IPS DF 4.7 (cell line): ENCODE results near the gene SENP3.
"Not testable (repeated sequence)": the region's sequence is repeated elsewhere in the genome, so short reads cannot be mapped to it uniquely, and the experiment has no call there.

Experiments
- DNase-seq: peaks from one replicate; pipeline ENCODE4 v3.0.0-alpha.2; 2013; ENCODE audit warnings: low spot score; ENCODE audit errors: extremely low read depth

Gene SENP3

GRCh38 chr17:7592422-7593021, 30.8 kb downstream of the SENP3 start:
- DNase-seq, result no peak

GRCh38 chr17:7593296-7593695, 31.6 kb downstream of the SENP3 start:
- DNase-seq, result no peak

GRCh38 chr17:7597561-7597960, 35.8 kb downstream of the SENP3 start:
- DNase-seq, result not testable (repeated sequence)

DNA sequence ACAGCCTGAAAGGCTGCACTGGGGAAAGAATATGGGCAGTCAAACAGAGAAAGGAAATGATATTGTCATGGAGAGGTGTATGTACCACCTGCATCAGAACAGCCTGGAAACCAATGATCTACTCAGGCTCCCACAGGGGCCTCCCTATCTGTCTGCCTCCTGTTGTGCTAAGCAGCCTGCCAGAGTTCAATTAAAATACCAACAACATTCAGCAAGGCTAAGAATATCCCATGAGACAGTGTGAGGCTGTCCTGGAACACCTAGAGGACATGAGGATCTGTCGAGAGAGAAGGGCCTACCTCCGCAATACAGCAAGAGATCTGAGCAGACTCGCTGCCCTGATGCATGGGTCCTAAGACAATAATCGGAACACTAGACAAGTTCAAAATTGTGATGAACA, 44.6 kb downstream of the SENP3 start:
- DNase-seq, result no peak

- DNase-seq, result no peak
Measured at GRCh38 chr17:7610641-7611040, 48.9 kb downstream of the SENP3 start.

DNA sequence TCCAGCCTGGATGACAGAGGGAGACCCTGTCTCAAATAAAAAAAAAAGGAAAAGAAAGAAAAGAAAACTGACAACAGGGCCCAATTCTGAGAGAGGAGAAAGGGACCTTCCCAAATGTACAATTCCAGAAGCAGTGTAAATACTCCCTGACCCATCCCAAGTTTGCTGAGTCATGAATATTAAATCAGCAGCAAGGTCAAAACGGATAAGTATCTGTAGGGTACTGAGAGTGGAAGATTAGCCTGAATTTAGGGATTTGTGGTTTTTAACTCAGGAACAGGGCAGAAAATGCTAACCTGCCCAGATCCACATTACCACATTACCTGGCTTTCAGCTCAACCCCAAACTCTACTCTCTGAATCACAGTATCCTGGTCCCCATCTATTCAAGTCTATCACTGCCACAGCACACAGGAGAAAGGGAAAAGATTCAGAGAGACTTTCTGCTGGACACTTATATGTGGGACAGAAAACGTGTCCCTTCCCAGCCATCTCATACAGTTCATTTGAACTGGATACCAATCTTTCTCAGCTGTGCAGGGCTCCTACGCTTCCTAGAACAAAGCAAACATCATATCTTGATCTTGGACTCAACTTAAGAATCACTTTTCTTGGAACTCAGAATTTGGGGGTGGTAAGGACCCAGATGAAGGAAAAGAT, 50.0 kb downstream of the SENP3 start:
- DNase-seq, result no peak

DNA sequence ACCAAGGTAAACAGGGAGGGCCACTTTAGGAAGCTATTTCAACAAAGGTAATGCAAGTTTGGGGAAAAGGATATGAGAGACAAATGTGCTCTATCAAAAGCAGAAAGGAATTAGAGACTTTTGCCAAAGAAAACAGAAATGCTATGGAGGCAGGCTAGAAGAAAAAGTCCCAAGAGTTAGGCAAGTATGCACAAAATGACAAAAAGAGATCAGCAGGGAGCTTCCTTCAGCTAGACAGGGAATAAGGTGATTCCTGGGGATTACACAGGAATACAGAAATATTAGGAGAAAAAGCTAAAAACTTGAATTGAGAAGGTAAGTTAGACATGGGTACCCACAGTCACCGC, 50.5 kb downstream of the SENP3 start:
- no peak for DNase-seq

GRCh38 chr17:7613769-7614424, 52.2 kb downstream of the SENP3 start:
- no peak for DNase-seq

DNA sequence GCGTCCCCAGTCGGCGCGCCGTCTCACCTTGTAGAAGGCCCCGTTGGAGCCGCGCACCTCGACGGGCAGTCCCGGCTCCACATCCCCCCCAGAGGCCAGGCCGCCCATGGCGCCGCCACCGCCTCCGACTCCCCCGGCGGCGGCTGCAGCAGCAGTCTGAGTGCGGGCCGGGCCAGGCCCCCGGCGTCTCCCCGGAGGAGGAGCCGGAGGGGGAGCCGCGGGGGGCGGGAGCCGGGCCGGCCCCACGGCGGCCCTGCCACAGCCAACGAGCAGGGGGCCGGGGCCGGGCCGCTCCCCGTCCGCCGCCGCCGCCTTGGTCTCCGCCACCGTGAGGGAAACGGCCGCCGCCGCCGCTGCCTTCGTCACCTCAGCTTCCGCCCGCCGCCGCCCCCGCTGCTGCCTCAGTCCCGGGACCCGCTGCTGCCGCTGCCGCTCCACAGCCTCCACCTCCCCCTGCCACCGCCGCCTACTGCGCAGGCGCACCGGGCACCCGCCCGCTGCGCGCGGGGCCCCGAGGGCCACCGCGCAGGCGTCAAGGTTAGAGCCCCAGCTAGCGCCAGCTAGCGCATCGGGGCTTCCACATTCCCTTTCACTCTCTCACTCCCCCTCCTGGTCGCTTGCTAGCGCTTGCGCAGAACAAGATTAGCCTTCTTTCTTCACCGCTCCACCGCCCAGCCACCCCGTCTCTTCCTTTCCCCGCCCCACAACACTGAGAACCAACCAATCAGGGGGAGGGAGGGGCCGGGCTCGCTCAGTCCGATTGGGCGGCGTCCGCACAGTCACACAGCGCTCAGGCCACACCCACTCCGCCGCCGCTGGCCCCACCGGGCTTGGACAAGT, 52.9 kb downstream of the SENP3 start, which contains the start of gene FXR2:
Gene FXR2, minus strand, starts transcription at position 473 of the 840 bp plus-strand sequence. Its CDS starts 365 bp downstream, at position 108.
- peak; percentile 98 for DNase-seq

DNA sequence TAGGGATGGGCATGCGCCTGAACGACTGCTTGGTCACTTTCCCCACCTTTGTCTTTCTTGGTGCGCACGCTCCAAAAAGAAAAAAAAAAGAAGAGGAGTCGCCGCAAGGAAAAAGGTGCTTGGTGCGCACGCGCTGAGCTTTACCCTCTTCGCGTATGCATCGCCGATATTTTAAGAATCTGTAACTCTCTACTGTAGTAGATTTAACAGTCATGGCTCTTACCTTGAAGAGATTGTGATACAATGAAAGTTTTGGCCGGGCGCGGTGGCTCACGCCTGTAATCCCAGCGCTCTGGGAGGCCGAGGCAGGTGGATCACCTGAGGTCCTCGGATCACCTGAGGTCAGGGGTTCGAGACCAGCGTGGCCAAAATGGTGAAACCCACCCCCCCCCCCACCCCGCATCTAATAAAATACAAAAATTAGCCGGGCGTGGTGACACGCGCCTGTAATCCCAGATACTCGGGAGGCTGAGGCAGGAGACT, 53.6 kb downstream of the SENP3 start:
- DNase-seq, result no peak

GRCh38 chr17:7618608-7619007, 56.9 kb downstream of the SENP3 start:
- DNase-seq, result no peak

GRCh38 chr17:7620835-7621234, 59.1 kb downstream of the SENP3 start:
- DNase-seq, result no peak
